K562 (cell line): ENCODE data around the gene SLC4A1. TPM values are rescaled to one million over a fixed set of nuclear protein-coding genes. Genes with fewer than 3 reads are reported as not detected.

Experiments used
- ATF1 ChIP-seq, 2 experiments: fragments of 450-650 bp in 1 of 2; IDR thresholded peaks; 2 replicates each; pipeline ENCODE4 v1.6.1; 2016; ENCODE audit warnings: missing compliant biosample characterization in 1 of 2, missing genetic modification characterization in 1 of 2
- ATF7 ChIP-seq: fragments of 450-650 bp; IDR thresholded peaks from 2 replicates; pipeline ENCODE4 v1.7.1; 2014; ENCODE audit warnings: mild to moderate bottlenecking, moderate library complexity
- CC2D1A ChIP-seq: fragments of 450-650 bp; IDR thresholded peaks from 2 replicates; pipeline ENCODE4 v1.6.1; 2017; ENCODE audit warnings: mild to moderate bottlenecking
- GTF3C2 ChIP-seq: IDR thresholded peaks from 3 replicates; pipeline ENCODE4 v1.6.1; 2011; ENCODE audit warnings: borderline replicate concordance, mild to moderate bottlenecking, moderate library complexity; ENCODE audit not compliant: insufficient read length; ENCODE audit errors: extremely low read depth
- NELFE ChIP-seq: IDR thresholded peaks from 2 replicates; pipeline ENCODE4 v1.6.1; 2011; ENCODE audit warnings: mild to moderate bottlenecking; ENCODE audit not compliant: insufficient read depth, insufficient read length
- NR0B1 ChIP-seq: fragments of 450-650 bp; IDR thresholded peaks from one replicate; pipeline ENCODE4 v1.6.1; 2018; ENCODE audit warnings: mild to moderate bottlenecking, moderate library complexity; ENCODE audit not compliant: partially characterized antibody
- PHB2 ChIP-seq: fragments of 450-650 bp; IDR thresholded peaks from 2 replicates; pipeline ENCODE4 v1.6.1; 2017; ENCODE audit warnings: low read depth
- PTBP1 ChIP-seq: fragments of 200-400 bp; formaldehyde crosslinking; IDR thresholded peaks from 2 replicates; pipeline ENCODE4 v1.6.1; 2017; ENCODE audit warnings: low read depth, low read length
- PTRF ChIP-seq: fragments of 450-650 bp; IDR thresholded peaks from 2 replicates; pipeline ENCODE4 v1.6.1; 2016; ENCODE audit warnings: mild to moderate bottlenecking, missing genetic modification characterization, missing compliant biosample characterization
- RAD21 ChIP-seq, 2 experiments: fragments of 250-450 bp in 1 of 2; fragments of 450-650 bp in 1 of 2; sonication (Bioruptor Pico) in 1 of 2; formaldehyde crosslinking in 1 of 2; IDR thresholded peaks in 1 of 2; conservative IDR thresholded peaks in 1 of 2; 2 replicates each; pipeline versions ENCODE4 v1.4.0 to v1.8.0; 2020 to 2022; ENCODE audit warnings: mild to moderate bottlenecking in 2 of 2, moderate library complexity in 1 of 2
- SAFB2 ChIP-seq: fragments of 200-400 bp; formaldehyde crosslinking; IDR thresholded peaks from 2 replicates; pipeline ENCODE4 v1.6.1; 2018; ENCODE audit warnings: borderline replicate concordance, low read length, low read depth, moderate library complexity; ENCODE audit not compliant: severe bottlenecking
- SNRNP70 ChIP-seq: fragments of 200-400 bp; formaldehyde crosslinking; optimal IDR thresholded peaks from 2 replicates; pipeline ENCODE3; 2017; ENCODE audit warnings: low read depth, low read length
- THRAP3 ChIP-seq: fragments of 450-650 bp; IDR thresholded peaks from 2 replicates; pipeline ENCODE4 v1.6.1; 2016; ENCODE audit warnings: mild to moderate bottlenecking, inconsistent platforms, borderline replicate concordance
- TOE1 ChIP-seq, 2 experiments: fragments of 450-650 bp in 1 of 2; sonication (generic) in 1 of 2; formaldehyde crosslinking in 1 of 2; IDR thresholded peaks; 2 replicates each; pipeline versions ENCODE4 v1.7.1 to v1.8.0; 2016 to 2022; ENCODE audit warnings: borderline replicate concordance in 2 of 2, mild to moderate bottlenecking in 2 of 2, antibody characterized with exemption in 1 of 2, inconsistent platforms in 1 of 2, low read depth in 1 of 2, missing genetic modification reagents in 1 of 2, moderate library complexity in 1 of 2
- ZNF280B ChIP-seq: fragments of 250-450 bp; sonication (Bioruptor Pico); IDR thresholded peaks from 2 replicates; pipeline ENCODE4 v1.5.1; 2021; ENCODE audit warnings: mild to moderate bottlenecking
- ZNF830 ChIP-seq: fragments of 250-450 bp; sonication (Bioruptor Pico); IDR thresholded peaks from 2 replicates; pipeline ENCODE4 v1.5.0; 2021; ENCODE audit warnings: mild to moderate bottlenecking
- polyA plus RNA-seq, 8 experiments: library from polyadenylated mRNA; depleted of rRNA in 4 of 8; stranded (reverse) in 5 of 8; unstranded in 3 of 8; fragments of >200 nt; fragmentation: Nextera tagmentation in 2 of 8; fragmentation: Illumina TruSeq in 1 of 8; extraction: Ambion mirVana in 2 of 8; extraction: Trizol in 1 of 8; gene quantifications; 2 replicates each; pipeline versions ENCODE4 v1.2.1 to v1.2.3, GENCODE V29; 2011 to 2014; ENCODE audit warnings: inconsistent platforms in 1 of 8, missing spikeins in 1 of 8
- total RNA-seq, 7 experiments: library from RNA; depleted of rRNA in 6 of 7; stranded (reverse); fragments of >200 nt in 6 of 7; fragmentation: Illumina TruSeq in 2 of 7; extraction: Trizol in 2 of 7; gene quantifications; 2 replicates each; pipeline versions ENCODE4 v1.2.1 to v1.2.3, GENCODE V29; 2011 to 2021; ENCODE audit warnings: low replicate concordance in 1 of 7
- TF ChIP-seq, protein P1 (sequence below): fragments of 450-650 bp; IDR thresholded peaks from 2 replicates; pipeline ENCODE4 v1.7.1; 2018; ENCODE audit warnings: mild to moderate bottlenecking, low read depth; ENCODE audit not compliant: partially characterized antibody

The SLC4A1 gene
- total and polyA plus RNA-seq, 9 of the 15 experiments (the other 6 are each of a cell fraction or from before 2014, with no cell fraction given) = 0.14 to 1.00 (median 0.53) TPM

DNA sequence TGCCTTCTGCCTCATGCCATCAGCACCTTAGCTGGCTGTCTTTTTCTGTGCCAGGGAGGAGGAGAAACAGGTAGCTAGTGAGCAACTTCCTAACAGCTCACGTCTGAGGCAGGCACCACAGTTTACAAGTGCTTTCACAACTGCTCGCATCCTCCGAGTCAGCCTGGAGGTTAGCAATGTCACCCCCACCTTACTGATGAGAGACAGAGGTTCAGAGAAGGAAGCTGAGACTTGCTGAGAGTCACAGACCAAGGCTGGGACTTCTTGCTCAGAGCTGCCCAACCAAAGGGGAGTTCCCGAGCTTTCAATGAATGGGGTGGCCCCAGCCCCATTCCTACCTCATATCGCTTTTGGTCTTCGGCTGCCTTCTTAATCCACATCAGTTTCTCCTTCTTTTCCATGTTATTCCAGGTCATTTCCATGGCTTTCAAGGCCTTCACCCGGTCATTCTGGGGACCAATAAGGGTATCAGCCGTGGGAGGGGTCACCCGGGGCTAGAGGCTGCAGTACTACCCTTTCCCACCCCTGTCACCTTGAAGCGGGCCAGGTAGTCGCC, 58.1 kb downstream of the SLC4A1 start (continued):
- no peak for TF ChIP-seq GTF3C2
- no peak for TF ChIP-seq PTRF (tag)
- TF ChIP-seq NELFE = no peak
- 0 out of 2 replicates have a peak, but pooled peaks have one; percentile 42 for TF ChIP-seq CC2D1A
- TF ChIP-seq SAFB2 = no peak
- no peak for TF ChIP-seq ATF1 (CRISPR knock-in tag; IDR thresholded peaks at IDR 0.05)
- TF ChIP-seq ATF1 (tag; IDR thresholded peaks at IDR 0.05) = no peak
- 0 out of 2 replicates have a peak, but pooled peaks have one; percentile 27 for TF ChIP-seq TOE1 (IDR thresholded peaks at IDR 0.05; ENCODE audit: borderline replicate concordance)
- no peak for TF ChIP-seq TOE1 (CRISPR knock-in tag; IDR thresholded peaks at IDR 0.05; ENCODE audit: borderline replicate concordance, low read depth)
- TF ChIP-seq SNRNP70 = no peak
- no peak for TF ChIP-seq RAD21 (CRISPR knock-in tag; conservative IDR thresholded peaks at IDR 0.05 in 1 of 2, IDR thresholded peaks at IDR 0.05 in 1 of 2)
- TF ChIP-seq NR0B1 = no peak
- TF ChIP-seq THRAP3 = peak; percentile 48; the same call in 1 of the 2 replicates
- TF ChIP-seq PTBP1 = no peak
- TF ChIP-seq ZNF280B (CRISPR knock-in tag) = no peak
- TF ChIP-seq ZNF830 = 0 out of 2 replicates have a peak, but pooled peaks have one; percentile 8
- TF ChIP-seq ATF7 = no peak
- TF ChIP-seq, protein P1, sequence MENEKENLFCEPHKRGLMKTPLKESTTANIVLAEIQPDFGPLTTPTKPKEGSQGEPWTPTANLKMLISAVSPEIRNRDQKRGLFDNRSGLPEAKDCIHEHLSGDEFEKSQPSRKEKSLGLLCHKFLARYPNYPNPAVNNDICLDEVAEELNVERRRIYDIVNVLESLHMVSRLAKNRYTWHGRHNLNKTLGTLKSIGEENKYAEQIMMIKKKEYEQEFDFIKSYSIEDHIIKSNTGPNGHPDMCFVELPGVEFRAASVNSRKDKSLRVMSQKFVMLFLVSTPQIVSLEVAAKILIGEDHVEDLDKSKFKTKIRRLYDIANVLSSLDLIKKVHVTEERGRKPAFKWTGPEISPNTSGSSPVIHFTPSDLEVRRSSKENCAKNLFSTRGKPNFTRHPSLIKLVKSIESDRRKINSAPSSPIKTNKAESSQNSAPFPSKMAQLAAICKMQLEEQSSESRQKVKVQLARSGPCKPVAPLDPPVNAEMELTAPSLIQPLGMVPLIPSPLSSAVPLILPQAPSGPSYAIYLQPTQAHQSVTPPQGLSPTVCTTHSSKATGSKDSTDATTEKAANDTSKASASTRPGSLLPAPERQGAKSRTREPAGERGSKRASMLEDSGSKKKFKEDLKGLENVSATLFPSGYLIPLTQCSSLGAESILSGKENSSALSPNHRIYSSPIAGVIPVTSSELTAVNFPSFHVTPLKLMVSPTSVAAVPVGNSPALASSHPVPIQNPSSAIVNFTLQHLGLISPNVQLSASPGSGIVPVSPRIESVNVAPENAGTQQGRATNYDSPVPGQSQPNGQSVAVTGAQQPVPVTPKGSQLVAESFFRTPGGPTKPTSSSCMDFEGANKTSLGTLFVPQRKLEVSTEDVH = no peak
- 0 out of 2 replicates have a peak, but pooled peaks have one; percentile 37 for TF ChIP-seq PHB2
